ENCODE measurements around the gene DCP1A.
A peak's percentile ranks its signal among the peaks of the same experiment; 100 is the strongest.
"Not testable (repeated sequence)": the region's sequence is repeated elsewhere in the genome, so short reads cannot be mapped to it uniquely, and the experiment has no call there.

The DCP1A gene

DNA sequence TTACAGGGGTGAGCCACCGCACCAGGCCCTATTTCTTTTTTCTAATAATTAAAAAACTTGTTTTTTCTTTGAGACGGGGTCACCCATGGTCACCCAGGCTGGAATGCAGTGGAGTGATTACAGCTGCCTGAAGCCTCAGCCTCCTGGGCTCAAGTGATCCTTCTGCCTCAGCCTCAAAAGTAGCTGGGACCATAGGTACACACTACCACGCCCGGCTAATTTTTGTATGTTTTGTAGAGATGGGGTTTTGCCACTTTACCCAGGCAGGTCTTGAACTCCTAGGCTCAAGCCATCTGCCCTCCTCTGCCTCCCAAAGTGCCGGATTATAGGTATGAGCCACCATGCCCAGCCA, 90.7 kb downstream of the DCP1A start:
- Histone ChIP-seq H3K27ac (peak overlapping the region in 5 of 11 experiments; percentile 56 to 74 (median 68); a peak in 7 of 22 replicates), H3K4me1 (peaks cover 28 to 42% (median 36%) of the 10 kb centered on the region in 10 experiments), H3K4me2 (peak overlapping the region in 5 of 11 experiments; percentile 12 to 56 (median 45); a peak in 3 of 22 replicates), H3K9ac (peak overlapping the region in 1 of 11 experiments; percentile 41; a peak in 2 of 22 replicates), H3K27me3 (no peaks in the 10 kb centered on the region), H3K36me3 (peaks cover 0 to 22% (median 8%) of the 10 kb centered on the region in 11 experiments; a peak in 10 of 22 replicates), H4K20me1 (peaks cover 19 to 41% (median 40%) of the 10 kb centered on the region in 11 experiments; a peak in 21 of 22 replicates), H3K9me3 (replicated peaks in 1 of 11) (no peaks in the 10 kb centered on the region), H3K4me3 (no peak overlapping the region)
- no peak for TF ChIP-seq Cebpa-rat (IDR thresholded peaks at IDR 0.05)

DNA sequence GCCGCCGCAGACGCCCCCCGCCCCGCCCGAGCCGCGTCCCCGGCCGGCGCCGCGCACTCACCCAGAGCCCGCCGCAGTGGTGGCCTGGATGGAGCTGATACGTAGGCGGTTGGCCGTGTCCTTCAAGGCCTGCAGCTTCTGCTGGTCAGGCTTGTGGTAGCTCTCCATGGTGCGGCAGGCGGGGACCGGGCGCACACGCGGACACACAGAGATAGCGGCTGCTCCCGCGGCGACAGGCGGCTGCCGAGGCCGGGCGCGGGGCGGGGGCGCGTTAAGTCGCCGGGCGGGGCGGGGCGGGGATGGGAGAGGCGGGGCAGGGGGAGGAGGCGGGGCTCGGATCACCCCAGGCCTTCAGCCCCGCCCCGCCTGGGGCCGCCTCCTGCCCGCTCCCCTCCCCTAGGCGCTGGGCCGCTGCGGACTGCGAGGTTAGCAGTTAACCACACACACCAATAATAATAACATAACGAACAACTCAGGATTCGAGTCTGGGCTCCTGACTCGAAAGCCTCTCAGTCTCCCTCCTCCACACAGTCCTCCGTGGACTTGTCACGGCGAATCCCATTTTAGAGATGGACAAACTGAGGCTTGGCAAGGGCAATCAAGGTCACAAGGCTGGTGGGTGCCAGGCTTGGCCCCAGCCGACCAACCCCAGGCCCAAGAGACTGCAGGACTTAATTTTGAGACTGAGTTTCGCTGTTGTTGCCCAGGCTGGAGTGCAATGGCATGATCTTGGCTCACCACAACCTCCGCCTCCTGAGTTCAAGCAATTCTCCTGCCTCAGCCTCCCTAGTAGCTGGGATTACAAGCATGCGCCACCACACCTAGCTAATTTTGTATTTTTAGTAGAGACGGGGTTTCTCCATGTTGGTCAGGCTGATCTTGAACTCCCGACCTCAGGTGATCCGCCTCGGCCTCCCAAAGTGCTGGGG, 91.3 kb downstream of the DCP1A start, which contains the start of gene TKT:
Gene TKT (minus strand): TSS at position 248 of the 929 bp plus-strand sequence. CDS start 80 bp downstream, at position 168.
- H3K36me3 ChIP-seq = peaks cover 0 to 29% (median 11%) of the 10 kb centered on the region in 11 experiments; a peak in 11 of 22 replicates
- no peaks in the 10 kb centered on the region for H3K9me3 ChIP-seq (replicated peaks in 1 of 11)
- peak within 1 kb of the TSS; percentile 79 to 99 (median 96) for H3K4me3 ChIP-seq
- H3K4me2 ChIP-seq = peak within 1 kb of the TSS; percentile 82 to 99 (median 96)
- peaks cover 34 to 48% (median 39%) of the 10 kb centered on the region in 10 experiments for H3K4me1 ChIP-seq
- no peaks in the 10 kb centered on the region for H3K27me3 ChIP-seq
- peak within 1 kb of the TSS; percentile 68 to 96 (median 92) for H3K27ac ChIP-seq
- H4K20me1 ChIP-seq = peaks cover 24 to 47% (median 47%) of the 10 kb centered on the region in 11 experiments; a peak in 21 of 22 replicates
- peak within 1 kb of the TSS; percentile 84 to 98 (median 94) for H3K9ac ChIP-seq
- TF ChIP-seq Cebpa-rat (IDR thresholded peaks at IDR 0.05) = no peak

DNA sequence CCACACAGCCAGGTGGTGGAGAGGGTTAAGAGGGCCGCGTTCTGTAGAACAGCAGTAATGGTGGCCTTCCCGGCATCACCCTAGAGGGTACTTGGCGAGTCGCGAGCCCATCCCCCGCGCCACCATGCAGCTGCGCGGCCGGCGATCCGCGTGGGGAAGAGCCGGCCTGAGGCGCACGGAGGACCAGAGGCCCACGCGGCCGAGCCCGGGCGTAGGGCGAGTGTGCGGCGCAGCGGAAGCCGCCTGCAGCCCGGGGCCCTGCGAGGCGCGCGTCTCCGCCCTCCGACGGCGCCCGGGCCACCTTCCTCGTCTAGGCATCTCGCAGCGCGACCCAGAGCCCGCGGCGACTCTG, 91.9 kb downstream of the DCP1A start:
- no peak for TF ChIP-seq Cebpa-rat (IDR thresholded peaks at IDR 0.05)
- Histone ChIP-seq H3K36me3 (peaks cover 0 to 34% (median 14%) of the 10 kb centered on the region in 11 experiments; a peak in 11 of 22 replicates), H3K27me3 (no peaks in the 10 kb centered on the region), H3K4me1 (peaks cover 41 to 54% (median 46%) of the 10 kb centered on the region in 10 experiments), H3K4me3 (peak overlapping the region; percentile 79 to 99 (median 96)), H3K9ac (peak overlapping the region; percentile 84 to 98 (median 94)), H3K27ac (peak overlapping the region; percentile 68 to 96 (median 92)), H3K9me3 (replicated peaks in 1 of 11) (no peaks in the 10 kb centered on the region), H3K4me2 (peak overlapping the region; percentile 82 to 99 (median 96)), H4K20me1 (peaks cover 30 to 54% (median 53%) of the 10 kb centered on the region in 11 experiments; a peak in 21 of 22 replicates)

DNA sequence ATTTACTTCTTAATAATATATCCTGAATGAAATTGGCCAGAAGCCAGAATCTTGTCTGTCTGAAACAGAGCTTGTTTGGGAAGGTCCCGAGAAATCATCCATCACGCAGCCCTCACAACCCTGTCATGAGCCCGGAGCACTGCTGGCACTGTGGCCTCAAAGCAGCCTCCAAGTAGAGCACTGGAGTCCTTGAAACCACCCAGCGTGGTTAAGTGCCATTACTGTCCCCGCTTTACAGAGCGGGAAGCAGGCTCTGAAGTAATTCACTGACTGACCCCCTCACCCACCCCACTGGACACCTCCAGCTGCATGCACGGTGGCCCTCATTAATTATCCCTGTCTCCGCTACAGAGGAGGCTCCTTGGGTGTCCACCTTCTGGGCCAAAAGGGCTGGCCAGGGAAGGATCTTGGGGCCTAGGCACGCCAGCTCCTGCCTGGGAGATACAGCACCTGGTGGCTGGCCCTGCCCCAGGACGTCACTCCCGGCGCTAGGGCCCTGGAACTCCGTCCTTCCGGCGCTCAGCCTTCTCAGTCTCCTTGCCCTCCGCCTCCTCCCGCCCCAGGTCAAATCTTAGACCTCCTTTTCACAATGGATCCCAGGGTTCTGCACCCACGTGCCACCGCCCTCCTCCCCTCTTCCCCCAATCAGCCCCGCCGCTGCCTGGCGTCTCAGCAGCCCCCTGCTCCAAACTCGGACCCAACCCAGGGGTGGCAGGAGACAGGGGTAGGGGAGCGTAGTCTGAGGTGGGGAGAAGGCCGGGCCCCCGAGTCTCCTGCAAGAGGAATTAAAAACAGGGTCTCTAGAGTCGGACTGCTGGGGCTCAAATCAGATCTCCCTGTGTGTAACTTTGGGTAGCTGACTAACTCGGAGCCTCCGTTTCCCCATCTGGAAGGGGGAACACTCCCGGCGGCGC, 92.6 kb downstream of the DCP1A start:
- H3K9ac ChIP-seq = peak overlapping the region; percentile 84 to 98 (median 94)
- H3K27me3 ChIP-seq = no peaks in the 10 kb centered on the region
- peaks cover 0 to 34% (median 14%) of the 10 kb centered on the region in 11 experiments; a peak in 11 of 22 replicates for H3K36me3 ChIP-seq
- H3K27ac ChIP-seq = peak overlapping the region; percentile 68 to 96 (median 92)
- H3K4me1 ChIP-seq = peaks cover 47 to 57% (median 52%) of the 10 kb centered on the region in 10 experiments
- H3K4me2 ChIP-seq = peak overlapping the region; percentile 82 to 99 (median 96)
- H3K4me3 ChIP-seq = peak overlapping the region; percentile 79 to 99 (median 96)
- peaks cover 36 to 60% (median 59%) of the 10 kb centered on the region in 11 experiments; a peak in 21 of 22 replicates for H4K20me1 ChIP-seq
- TF ChIP-seq Cebpa-rat (IDR thresholded peaks at IDR 0.05) = no peak
- H3K9me3 ChIP-seq (replicated peaks in 1 of 11) = no peaks in the 10 kb centered on the region

DNA sequence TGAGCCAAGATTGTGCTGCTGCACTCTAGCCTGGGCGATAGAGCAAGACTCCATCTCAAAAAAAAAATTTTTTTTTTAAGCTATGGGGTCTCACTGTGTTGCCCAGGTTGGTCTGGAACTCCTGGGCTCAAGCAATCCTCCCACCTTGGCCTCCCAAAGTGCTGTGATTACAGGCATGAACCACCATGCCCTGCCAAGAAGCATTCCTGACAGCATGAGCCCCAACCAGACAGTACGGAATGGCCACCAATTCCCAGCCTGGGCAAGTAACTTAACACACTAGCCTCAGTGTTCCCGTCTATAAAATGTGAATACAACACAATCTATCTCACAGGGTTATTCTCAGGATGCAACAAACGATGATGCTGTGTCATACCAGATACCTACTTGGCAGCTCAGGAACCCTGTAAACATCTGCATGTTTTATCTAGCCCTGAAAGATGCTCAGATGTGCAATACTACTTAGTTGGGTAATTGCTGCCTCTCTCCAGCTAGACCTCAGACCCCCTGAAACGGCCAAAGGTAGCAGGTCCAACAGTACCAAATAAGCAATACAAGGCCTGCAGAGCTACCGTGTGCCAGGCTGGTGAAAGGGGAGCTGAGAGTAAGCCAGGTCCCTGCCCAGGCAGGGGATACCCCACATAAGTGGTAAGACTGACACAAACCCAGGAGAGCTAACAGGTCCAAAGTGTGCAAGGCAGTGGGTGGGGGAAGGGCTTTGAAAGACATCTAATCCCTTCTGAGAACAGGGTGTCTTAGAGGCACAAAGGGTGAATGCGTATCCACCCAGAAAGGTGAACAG, 93.4 kb downstream of the DCP1A start:
- H3K4me2 ChIP-seq = peak overlapping the region; percentile 82 to 99 (median 96)
- H3K27me3 ChIP-seq = no peaks in the 10 kb centered on the region
- H3K4me1 ChIP-seq = peaks cover 55 to 65% (median 60%) of the 10 kb centered on the region in 10 experiments
- H3K4me3 ChIP-seq = peak overlapping the region; percentile 79 to 99 (median 96)
- H3K9ac ChIP-seq = peak overlapping the region; percentile 84 to 98 (median 94)
- peaks cover 45 to 69% (median 68%) of the 10 kb centered on the region in 11 experiments; a peak in 21 of 22 replicates for H4K20me1 ChIP-seq
- no peaks in the 10 kb centered on the region for H3K9me3 ChIP-seq (replicated peaks in 1 of 11)
- H3K27ac ChIP-seq = peak overlapping the region; percentile 68 to 96 (median 92); a peak in 21 of 22 replicates
- peaks cover 0 to 37% (median 14%) of the 10 kb centered on the region in 11 experiments; a peak in 11 of 22 replicates for H3K36me3 ChIP-seq
- no peak for TF ChIP-seq Cebpa-rat (IDR thresholded peaks at IDR 0.05)

DNA sequence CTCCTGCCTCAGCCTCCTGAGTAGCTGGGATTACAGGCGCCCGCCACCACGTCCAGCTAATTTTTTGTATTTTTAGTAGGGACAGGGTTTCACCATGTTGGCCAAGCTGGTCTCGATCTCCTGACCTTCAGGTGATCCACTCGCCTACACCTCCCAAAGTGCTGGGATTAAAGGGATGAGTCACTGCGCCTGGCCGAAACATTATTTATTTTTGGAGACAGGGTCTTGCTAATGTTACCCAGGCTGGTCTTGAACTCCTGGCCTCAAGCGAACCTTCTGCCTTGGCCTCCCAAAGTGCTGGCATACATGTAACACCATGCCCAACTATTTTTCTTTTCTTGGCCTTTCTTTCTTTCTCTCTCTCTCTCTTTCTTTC, 94.4 kb downstream of the DCP1A start:
- peak overlapping the region; percentile 84 to 98 (median 94); a peak in 21 of 22 replicates for H3K9ac ChIP-seq
- peaks cover 0 to 43% (median 19%) of the 10 kb centered on the region in 11 experiments; a peak in 14 of 22 replicates for H3K36me3 ChIP-seq
- peaks cover 65 to 75% (median 70%) of the 10 kb centered on the region in 10 experiments for H3K4me1 ChIP-seq
- peak overlapping the region; percentile 82 to 99 (median 96) for H3K4me2 ChIP-seq
- 0 out of 22 replicates have a peak, but pooled peaks of 2 of the 11 experiments have one; percentile 3 to 20 for TF ChIP-seq Cebpa-rat (IDR thresholded peaks at IDR 0.05)
- peaks cover 54 to 78% (median 78%) of the 10 kb centered on the region in 11 experiments; a peak in 21 of 22 replicates for H4K20me1 ChIP-seq
- peak overlapping the region; percentile 68 to 96 (median 92) for H3K27ac ChIP-seq
- H3K9me3 ChIP-seq (replicated peaks in 1 of 11); H3K27me3 ChIP-seq: not testable (repeated sequence)
- peak overlapping the region; percentile 79 to 99 (median 96); a peak in 19 of 20 replicates for H3K4me3 ChIP-seq

DNA sequence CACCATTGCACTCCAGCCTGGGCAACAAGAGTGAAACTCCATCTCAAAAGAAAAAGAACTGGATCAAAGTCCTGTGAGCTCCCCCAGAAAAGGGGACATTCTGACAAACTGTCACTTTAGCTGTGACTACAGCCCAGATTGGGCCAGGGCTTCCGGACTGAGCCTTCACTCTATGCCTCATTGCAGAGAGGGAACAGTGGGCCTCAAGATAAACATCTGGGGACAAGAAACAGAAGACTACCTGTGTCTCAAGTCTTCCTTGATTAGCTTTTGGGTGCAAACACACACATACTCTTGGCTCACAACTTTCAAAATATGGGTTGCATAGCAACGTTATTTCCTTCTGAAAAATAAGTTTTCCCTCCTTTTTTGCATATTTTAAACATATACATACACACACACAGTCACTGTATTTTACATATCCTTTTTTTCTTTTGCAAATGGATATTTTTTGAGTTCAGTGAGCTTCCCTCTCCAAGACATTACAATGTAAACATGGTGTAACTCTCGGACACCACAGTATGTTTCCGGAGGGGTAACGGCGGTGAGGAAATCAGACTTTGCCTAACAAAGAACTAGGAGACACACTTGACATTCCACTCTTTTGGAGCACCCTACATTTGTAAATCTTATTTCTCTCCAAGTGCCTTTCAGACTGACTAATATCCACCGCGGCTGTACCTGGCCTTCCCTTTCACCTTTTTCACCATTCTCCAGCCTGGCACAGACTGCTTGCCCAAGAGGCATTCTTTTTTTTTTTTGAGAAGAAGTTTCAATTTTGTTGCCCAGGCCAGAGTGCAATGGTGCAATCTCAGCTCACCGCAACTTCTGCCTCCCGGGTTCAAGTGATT, 95.0 kb downstream of the DCP1A start:
- Histone ChIP-seq H3K9me3 (replicated peaks in 1 of 11) (no peaks in the 10 kb centered on the region), H3K4me1 (peaks cover 70 to 78% (median 76%) of the 10 kb centered on the region in 10 experiments), H3K27me3 (no peaks in the 10 kb centered on the region), H3K9ac (peak overlapping the region; percentile 84 to 98 (median 94); a peak in 21 of 22 replicates), H3K36me3 (peaks cover 0 to 50% (median 25%) of the 10 kb centered on the region in 11 experiments; a peak in 18 of 22 replicates), H4K20me1 (peaks cover 60 to 85% (median 84%) of the 10 kb centered on the region in 11 experiments; a peak in 21 of 22 replicates), H3K4me3 (peak overlapping the region; percentile 9 to 99 (median 96); a peak in 19 of 20 replicates), H3K27ac (peak overlapping the region; percentile 68 to 96 (median 92)), H3K4me2 (peak overlapping the region; percentile 82 to 99 (median 96))
- TF ChIP-seq Cebpa-rat (IDR thresholded peaks at IDR 0.05) = peak in 8 of 11 experiments; percentile 6 to 70 (median 50); a peak in 10 of 22 replicates
